Measurements from ENCODE around the gene HMCN2. TPM values are rescaled to one million over a fixed set of nuclear protein-coding genes. Genes with fewer than 3 reads are reported as not detected.

HMCN2 gene
- total and polyA plus RNA-seq, 2 donors (not counting 1 experiment from before 2014, with no cell fraction given) = 0.01 TPM; not detected in 1

GRCh38 chr9:130471411-130472183, 206.0 kb downstream of the HMCN2 start:
- Mint-ChIP-seq H3K9me3 (ENCODE audit: insufficient read depth) (no peaks in the 10 kb centered on the region), H3K27me3 (peaks cover 18% of the 10 kb centered on the region), H3K27ac (no peak overlapping the region), H3K4me3 (no peak overlapping the region), H3K4me1 (no peaks in the 10 kb centered on the region)
- H4K20me1 ChIP-seq (ENCODE audit: control insufficient read depth, insufficient read depth, low read length, poor library complexity, severe bottlenecking) = no peaks in the 10 kb centered on the region
- H3K79me2 ChIP-seq (ENCODE audit: control insufficient read depth, insufficient read depth, low read length) = no peaks in the 10 kb centered on the region
- H3K4me3 ChIP-seq (ENCODE audit: control extremely low read depth in 1 of 5, extremely low read depth in 1 of 5, insufficient read depth in 1 of 5, low read depth in 2 of 5, low read length in 4 of 5) = no peak overlapping the region
- no peak for TF ChIP-seq EZH2 (IDR thresholded peaks at IDR 0.05; ENCODE audit: borderline replicate concordance, insufficient read depth, low read depth, low read length, poor library complexity, severe bottlenecking)
- TF ChIP-seq CTCF (IDR thresholded peaks at IDR 0.05) = no peak
- no peaks in the 10 kb centered on the region for H3K36me3 ChIP-seq (replicated peaks in 1 of 2; ENCODE audit: control extremely low read depth in 1 of 2, control insufficient read depth in 1 of 2, extremely low read depth in 1 of 2, insufficient read depth in 2 of 2, low read length in 1 of 2)
- H3K27me3 ChIP-seq (replicated peaks in 1 of 4; ENCODE audit: control extremely low read depth in 1 of 4, control insufficient read depth in 3 of 4, insufficient read depth in 4 of 4, low read length in 3 of 4) = peaks cover 0 to 29% (median 4%) of the 10 kb centered on the region in 4 experiments
- no peak for ATAC-seq (ENCODE audit: low read depth)
- 40% methylated on average over 15 of the region's 20 CpGs for whole genome bisulfite sequencing (ENCODE audit: insufficient coverage)
- H3K9me3 ChIP-seq (ENCODE audit: control extremely low read depth in 1 of 3, control insufficient read depth in 2 of 3, insufficient read depth in 1 of 3, low read length in 2 of 3) = no peaks in the 10 kb centered on the region
- no peaks in the 10 kb centered on the region for H3K4me1 ChIP-seq (ENCODE audit: control insufficient read depth in 2 of 2, insufficient read depth in 2 of 2, low read length in 2 of 2)
- no peak overlapping the region for H3K4me2 ChIP-seq (replicated peaks; ENCODE audit: low read depth, low read length, poor library complexity, severe bottlenecking)
- H3K9ac ChIP-seq (ENCODE audit: low read length) = no peak overlapping the region
- intact Hi-C loops (cut with micrococcal nuclease) = no loop called here
- ChIA-PET CTCF (no interaction called here), POLR2A (no interaction called here)
- H3K27ac ChIP-seq (ENCODE audit: low read length in 2 of 2) = no peak overlapping the region
- no peak overlapping the region for H2AFZ ChIP-seq (ENCODE audit: insufficient read depth, low read depth, low read length, poor library complexity, severe bottlenecking)
- no peak for DNase-seq

- Histone ChIP-seq H3K79me2 (ENCODE audit: control insufficient read depth, insufficient read depth, low read length) (no peaks in the 10 kb centered on the region), H3K27ac (ENCODE audit: low read length in 2 of 2) (no peak overlapping the region), H3K9ac (ENCODE audit: low read length) (no peak overlapping the region), H2AFZ (ENCODE audit: insufficient read depth, low read depth, low read length, poor library complexity, severe bottlenecking) (no peak overlapping the region), H3K9me3 (ENCODE audit: control extremely low read depth in 1 of 3, control insufficient read depth in 2 of 3, insufficient read depth in 1 of 3, low read length in 2 of 3) (no peaks in the 10 kb centered on the region), H3K4me3 (ENCODE audit: control extremely low read depth in 1 of 5, extremely low read depth in 1 of 5, insufficient read depth in 1 of 5, low read depth in 2 of 5, low read length in 4 of 5) (no peak overlapping the region), H4K20me1 (ENCODE audit: control insufficient read depth, insufficient read depth, low read length, poor library complexity, severe bottlenecking) (no peaks in the 10 kb centered on the region), H3K4me1 (ENCODE audit: control insufficient read depth in 2 of 2, insufficient read depth in 2 of 2, low read length in 2 of 2) (no peaks in the 10 kb centered on the region), H3K27me3 (replicated peaks in 1 of 4; ENCODE audit: control extremely low read depth in 1 of 4, control insufficient read depth in 3 of 4, insufficient read depth in 4 of 4, low read length in 3 of 4) (peaks cover 0 to 22% (median 4%) of the 10 kb centered on the region in 4 experiments), H3K4me2 (replicated peaks; ENCODE audit: low read depth, low read length, poor library complexity, severe bottlenecking) (no peak overlapping the region), H3K36me3 (replicated peaks in 1 of 2; ENCODE audit: control extremely low read depth in 1 of 2, control insufficient read depth in 1 of 2, extremely low read depth in 1 of 2, insufficient read depth in 2 of 2, low read length in 1 of 2) (no peaks in the 10 kb centered on the region)
- Mint-ChIP-seq H3K4me1 (no peaks in the 10 kb centered on the region), H3K9me3 (ENCODE audit: insufficient read depth) (no peaks in the 10 kb centered on the region), H3K4me3 (no peak overlapping the region), H3K27me3 (peaks cover 18% of the 10 kb centered on the region), H3K27ac (no peak overlapping the region)
- intact Hi-C loops (cut with micrococcal nuclease) = no loop called here
- POLR2A ChIA-PET = no interaction called here
- 63% methylated on average over 19 of the region's 19 CpGs for WGBS (ENCODE audit: insufficient coverage)
- CTCF ChIA-PET = no interaction called here
- TF ChIP-seq EZH2 (IDR thresholded peaks at IDR 0.05; ENCODE audit: borderline replicate concordance, insufficient read depth, low read depth, low read length, poor library complexity, severe bottlenecking) (no peak), CTCF (IDR thresholded peaks at IDR 0.05) (no peak)
- DNase-seq (no peak), ATAC-seq (ENCODE audit: low read depth) (no peak)
Measured at GRCh38 chr9:130472184-130472705, 206.7 kb downstream of the HMCN2 start.
